ENCODE results near the gene HCFC1R1.
A peak's percentile ranks its signal among the peaks of the same experiment; 100 is the strongest.

The HCFC1R1 gene

GRCh38 chr16:3030222-3031212 lies 6.8 kb upstream of the HCFC1R1 start:
- peak overlapping the region; percentile 53 for H2AFZ ChIP-seq (ENCODE audit: low read length)
- H3K4me1 ChIP-seq (ENCODE audit: control insufficient read depth in 2 of 2, insufficient read depth in 1 of 2, low read depth in 1 of 2, low read length in 2 of 2) = peaks cover 3 to 5% of the 10 kb centered on the region in 2 donors
- no peak overlapping the region for H2BK120ac ChIP-seq (ENCODE audit: low read depth, low read length)
- H3K4me2 ChIP-seq (ENCODE audit: insufficient read depth, low read length, poor library complexity, severe bottlenecking) = no peak overlapping the region
- no peak overlapping the region for H4K91ac ChIP-seq (ENCODE audit: low read depth, low read length, poor library complexity)
- WGBS, 2 donors (ENCODE audit: extremely low coverage in 2 of 2, insufficient read length in 2 of 2, insufficient replicate concordance in 1 of 2) = no CpG with 5 or more reads among the region's 33 CpGs
- H2BK12ac ChIP-seq (ENCODE audit: low read length) = peak overlapping the region; percentile 16
- H3K9ac ChIP-seq (ENCODE audit: low read depth, low read length, poor library complexity) = no peak overlapping the region
- no peaks in the 10 kb centered on the region for H3K9me3 ChIP-seq (replicated peaks in 1 of 2; ENCODE audit: control insufficient read depth in 2 of 2, insufficient read depth in 1 of 2, low read depth in 1 of 2, low read length in 2 of 2)
- no peak overlapping the region for H3K4me3 ChIP-seq (ENCODE audit: low read length in 2 of 2)
- no peaks in the 10 kb centered on the region for H3K79me1 ChIP-seq (ENCODE audit: low read depth, low read length)
- H3K4ac ChIP-seq (ENCODE audit: low read length) = peak overlapping the region; percentile 41
- no peak overlapping the region for H3K23ac ChIP-seq (ENCODE audit: low read depth, low read length, poor library complexity)
- peaks cover 9 to 24% of the 10 kb centered on the region in 2 donors for H3K36me3 ChIP-seq (replicated peaks in 1 of 2; ENCODE audit: control insufficient read depth in 2 of 2, insufficient read depth in 2 of 2, low read length in 2 of 2)
- peak overlapping the region; percentile 83 for H3K18ac ChIP-seq (ENCODE audit: low read length)
- peak overlapping the region; percentile 67 for H2BK5ac ChIP-seq (ENCODE audit: low read length)
- H3K14ac ChIP-seq (ENCODE audit: low read length) = no peak overlapping the region
- peak overlapping the region; percentile 83 for H2AK5ac ChIP-seq (ENCODE audit: low read depth, low read length)
- DNase-seq (ENCODE audit: low spot score) = no peak
- H2BK15ac ChIP-seq (ENCODE audit: low read length) = no peak overlapping the region
- no peak overlapping the region for H3K27ac ChIP-seq (replicated peaks; ENCODE audit: low read length)
- peaks cover 2 to 33% (median 16%) of the 10 kb centered on the region in 3 experiments for H3K27me3 ChIP-seq (ENCODE audit: control insufficient read depth in 3 of 3, insufficient read depth in 3 of 3, low read depth in 1 of 3, low read length in 3 of 3)
- no peak overlapping the region for H4K8ac ChIP-seq (ENCODE audit: low read depth, low read length)

- Histone ChIP-seq H4K91ac (ENCODE audit: low read depth, low read length, poor library complexity) (no peak overlapping the region), H2BK15ac (ENCODE audit: low read length) (no peak overlapping the region), H4K8ac (ENCODE audit: low read depth, low read length) (no peak overlapping the region), H2BK12ac (ENCODE audit: low read length) (peak overlapping the region; percentile 86), H3K14ac (ENCODE audit: low read length) (no peak overlapping the region), H3K18ac (ENCODE audit: low read length) (no peak overlapping the region), H3K36me3 (replicated peaks in 1 of 2; ENCODE audit: control insufficient read depth in 2 of 2, insufficient read depth in 2 of 2, low read length in 2 of 2) (peaks cover 9 to 26% of the 10 kb centered on the region in 2 donors), H3K9me3 (replicated peaks in 1 of 2; ENCODE audit: control insufficient read depth in 2 of 2, insufficient read depth in 1 of 2, low read depth in 1 of 2, low read length in 2 of 2) (no peaks in the 10 kb centered on the region), H3K23ac (ENCODE audit: low read depth, low read length, poor library complexity) (no peak overlapping the region), H3K4me1 (ENCODE audit: control insufficient read depth in 2 of 2, insufficient read depth in 1 of 2, low read depth in 1 of 2, low read length in 2 of 2) (peaks cover 3 to 5% of the 10 kb centered on the region in 2 donors), H3K27me3 (ENCODE audit: control insufficient read depth in 3 of 3, insufficient read depth in 3 of 3, low read depth in 1 of 3, low read length in 3 of 3) (peaks cover 0 to 25% (median 8%) of the 10 kb centered on the region in 3 experiments), H3K4ac (ENCODE audit: low read length) (no peak overlapping the region), H2BK5ac (ENCODE audit: low read length) (peak overlapping the region; percentile 67), H2BK120ac (ENCODE audit: low read depth, low read length) (peak overlapping the region; percentile 2), H3K27ac (replicated peaks; ENCODE audit: low read length) (no peak overlapping the region), H2AFZ (ENCODE audit: low read length) (no peak overlapping the region), H3K4me2 (ENCODE audit: insufficient read depth, low read length, poor library complexity, severe bottlenecking) (no peak overlapping the region), H2AK5ac (ENCODE audit: low read depth, low read length) (peak overlapping the region; percentile 73), H3K79me1 (ENCODE audit: low read depth, low read length) (no peaks in the 10 kb centered on the region), H3K4me3 (ENCODE audit: low read length in 2 of 2) (no peak overlapping the region), H3K9ac (ENCODE audit: low read depth, low read length, poor library complexity) (peak overlapping the region; percentile 67)
- WGBS, 2 donors (ENCODE audit: extremely low coverage in 2 of 2, insufficient read length in 2 of 2, insufficient replicate concordance in 1 of 2) = no CpG with 5 or more reads among the region's 59 CpGs
- no peak for DNase-seq (ENCODE audit: low spot score)
Observed at GRCh38 chr16:3029491-3030221, 5.9 kb upstream of the HCFC1R1 start.

GRCh38 chr16:3028716-3029319 lies 5.1 kb upstream of the HCFC1R1 start:
- peaks cover 9 to 26% of the 10 kb centered on the region in 2 donors for H3K36me3 ChIP-seq (replicated peaks in 1 of 2; ENCODE audit: control insufficient read depth in 2 of 2, insufficient read depth in 2 of 2, low read length in 2 of 2)
- no peak overlapping the region for H3K4me3 ChIP-seq (ENCODE audit: low read length in 2 of 2)
- H2AFZ ChIP-seq (ENCODE audit: low read length) = no peak overlapping the region
- H3K4ac ChIP-seq (ENCODE audit: low read length) = no peak overlapping the region
- no peak overlapping the region for H4K8ac ChIP-seq (ENCODE audit: low read depth, low read length)
- peak overlapping the region; percentile 59 for H3K18ac ChIP-seq (ENCODE audit: low read length)
- peak overlapping the region; percentile 97 for H2BK15ac ChIP-seq (ENCODE audit: low read length)
- no peak for DNase-seq (ENCODE audit: low spot score)
- no peak overlapping the region for H2BK12ac ChIP-seq (ENCODE audit: low read length)
- no peak overlapping the region for H3K14ac ChIP-seq (ENCODE audit: low read length)
- H3K27ac ChIP-seq (replicated peaks; ENCODE audit: low read length) = no peak overlapping the region
- peak overlapping the region; percentile 96 for H2AK5ac ChIP-seq (ENCODE audit: low read depth, low read length)
- peaks cover 0 to 17% (median 5%) of the 10 kb centered on the region in 3 experiments for H3K27me3 ChIP-seq (ENCODE audit: control insufficient read depth in 3 of 3, insufficient read depth in 3 of 3, low read depth in 1 of 3, low read length in 3 of 3)
- H4K91ac ChIP-seq (ENCODE audit: low read depth, low read length, poor library complexity) = no peak overlapping the region
- peak overlapping the region; percentile 2 for H2BK120ac ChIP-seq (ENCODE audit: low read depth, low read length)
- H3K4me1 ChIP-seq (ENCODE audit: control insufficient read depth in 2 of 2, insufficient read depth in 1 of 2, low read depth in 1 of 2, low read length in 2 of 2) = peaks cover 4 to 5% of the 10 kb centered on the region in 2 donors
- H2BK5ac ChIP-seq (ENCODE audit: low read length) = no peak overlapping the region
- H3K9me3 ChIP-seq (replicated peaks in 1 of 2; ENCODE audit: control insufficient read depth in 2 of 2, insufficient read depth in 1 of 2, low read depth in 1 of 2, low read length in 2 of 2) = no peaks in the 10 kb centered on the region
- no peaks in the 10 kb centered on the region for H3K79me1 ChIP-seq (ENCODE audit: low read depth, low read length)
- no CpG with 5 or more reads among the region's 15 CpGs for WGBS, 2 donors (ENCODE audit: extremely low coverage in 2 of 2, insufficient read length in 2 of 2, insufficient replicate concordance in 1 of 2)
- peak overlapping the region; percentile 94 for H3K23ac ChIP-seq (ENCODE audit: low read depth, low read length, poor library complexity)
- H3K4me2 ChIP-seq (ENCODE audit: insufficient read depth, low read length, poor library complexity, severe bottlenecking) = no peak overlapping the region
- peak overlapping the region; percentile 72 for H3K9ac ChIP-seq (ENCODE audit: low read depth, low read length, poor library complexity)

Data from neuronal stem cell (in vitro differentiated cells).